ENCODE data around the gene MANBA.

Gene MANBA

GRCh38 chr4:102606261-102606660 lies 154.5 kb downstream of the MANBA start:
- TF ChIP-seq, protein P1, sequence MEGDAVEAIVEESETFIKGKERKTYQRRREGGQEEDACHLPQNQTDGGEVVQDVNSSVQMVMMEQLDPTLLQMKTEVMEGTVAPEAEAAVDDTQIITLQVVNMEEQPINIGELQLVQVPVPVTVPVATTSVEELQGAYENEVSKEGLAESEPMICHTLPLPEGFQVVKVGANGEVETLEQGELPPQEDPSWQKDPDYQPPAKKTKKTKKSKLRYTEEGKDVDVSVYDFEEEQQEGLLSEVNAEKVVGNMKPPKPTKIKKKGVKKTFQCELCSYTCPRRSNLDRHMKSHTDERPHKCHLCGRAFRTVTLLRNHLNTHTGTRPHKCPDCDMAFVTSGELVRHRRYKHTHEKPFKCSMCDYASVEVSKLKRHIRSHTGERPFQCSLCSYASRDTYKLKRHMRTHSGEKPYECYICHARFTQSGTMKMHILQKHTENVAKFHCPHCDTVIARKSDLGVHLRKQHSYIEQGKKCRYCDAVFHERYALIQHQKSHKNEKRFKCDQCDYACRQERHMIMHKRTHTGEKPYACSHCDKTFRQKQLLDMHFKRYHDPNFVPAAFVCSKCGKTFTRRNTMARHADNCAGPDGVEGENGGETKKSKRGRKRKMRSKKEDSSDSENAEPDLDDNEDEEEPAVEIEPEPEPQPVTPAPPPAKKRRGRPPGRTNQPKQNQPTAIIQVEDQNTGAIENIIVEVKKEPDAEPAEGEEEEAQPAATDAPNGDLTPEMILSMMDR (IDR thresholded peaks at IDR 0.05; ENCODE audit: low read depth, low read length, missing control alignments), result no peak
- H3K4me3 ChIP-seq (ENCODE audit: low read depth, low read length), result no peak overlapping the region
- no peak for DNase-seq (ENCODE audit: low read depth)
- in situ Hi-C loops (cut with HindIII; ENCODE audit: low sequenced_read_pairs), result no loop called here

- in situ Hi-C loops (cut with HindIII; ENCODE audit: low sequenced_read_pairs), result no loop called here
- no peak for DNase-seq (ENCODE audit: low read depth)
- no peak overlapping the region for H3K4me3 ChIP-seq (ENCODE audit: low read depth, low read length)
- TF ChIP-seq, protein P1 (IDR thresholded peaks at IDR 0.05; ENCODE audit: low read depth, low read length, missing control alignments), result no peak
These were observed 156.4 kb downstream of the MANBA start for GRCh38 chr4:102604222-102604940.

- TF ChIP-seq, protein P1 (IDR thresholded peaks at IDR 0.05; ENCODE audit: low read depth, low read length, missing control alignments), result no peak
- no peak overlapping the region for H3K4me3 ChIP-seq (ENCODE audit: low read depth, low read length)
- in situ Hi-C loops (cut with HindIII; ENCODE audit: low sequenced_read_pairs), result no loop called here
- no peak for DNase-seq (ENCODE audit: low read depth)
These were observed 159.1 kb downstream of the MANBA start for GRCh38 chr4:102601586-102602227.

GRCh38 chr4:102600689-102601088 lies 160.1 kb downstream of the MANBA start:
- TF ChIP-seq, protein P1 (IDR thresholded peaks at IDR 0.05; ENCODE audit: low read depth, low read length, missing control alignments), result no peak
- in situ Hi-C loops (cut with HindIII; ENCODE audit: low sequenced_read_pairs), result no loop called here
- H3K4me3 ChIP-seq (ENCODE audit: low read depth, low read length), result no peak overlapping the region
- no peak for DNase-seq (ENCODE audit: low read depth)

DNA sequence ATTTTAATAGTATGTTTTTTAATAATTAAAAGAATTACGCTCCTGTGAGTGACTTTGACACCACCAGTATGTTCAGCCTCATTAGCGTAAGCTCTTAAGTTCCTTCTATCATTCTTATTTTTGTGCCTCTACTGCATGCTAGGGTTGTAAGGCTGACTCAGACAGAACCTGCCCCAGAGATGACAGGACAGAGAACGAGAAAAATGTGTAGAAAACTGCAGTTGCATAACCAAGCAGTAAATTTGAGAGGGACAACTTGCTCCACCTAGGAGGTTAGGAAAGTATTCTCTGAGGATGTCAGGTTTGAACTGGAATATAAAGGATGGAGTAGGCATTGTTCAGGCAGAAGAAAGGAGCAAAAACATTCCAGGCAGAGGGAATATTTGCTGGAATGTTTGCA lies 160.9 kb downstream of the MANBA start:
- in situ Hi-C loops (cut with HindIII; ENCODE audit: low sequenced_read_pairs), result no loop called here
- DNase-seq (ENCODE audit: low read depth), result no peak
- no peak overlapping the region for H3K4me3 ChIP-seq (ENCODE audit: low read depth, low read length)
- TF ChIP-seq, protein P1 (IDR thresholded peaks at IDR 0.05; ENCODE audit: low read depth, low read length, missing control alignments), result no peak

GRCh38 chr4:102599455-102599854 lies 161.3 kb downstream of the MANBA start:
- in situ Hi-C loops (cut with HindIII; ENCODE audit: low sequenced_read_pairs), result no loop called here
- H3K4me3 ChIP-seq (ENCODE audit: low read depth, low read length), result no peak overlapping the region
- DNase-seq (ENCODE audit: low read depth), result no peak
- TF ChIP-seq, protein P1 (IDR thresholded peaks at IDR 0.05; ENCODE audit: low read depth, low read length, missing control alignments), result no peak
